Measurements from ENCODE around the gene ANO9.

Gene ANO9

GRCh38 chr11:380491-380890, 61.3 kb downstream of the ANO9 start:
- DNase-seq = no peak

GRCh38 chr11:380095-380480, 61.7 kb downstream of the ANO9 start:
- DNase-seq = no peak

GRCh38 chr11:379205-380094, 62.4 kb downstream of the ANO9 start:
- DNase-seq = no peak

GRCh38 chr11:377883-378500, 63.8 kb downstream of the ANO9 start:
- no peak for DNase-seq

- DNase-seq = no peak
Measured at GRCh38 chr11:377174-377865, 64.5 kb downstream of the ANO9 start.

GRCh38 chr11:376531-377173, 65.2 kb downstream of the ANO9 start:
- no peak for DNase-seq

GRCh38 chr11:375065-376025, 66.5 kb downstream of the ANO9 start:
- no peak for DNase-seq

- DNase-seq = no peak
Measured at GRCh38 chr11:373716-374551, 67.9 kb downstream of the ANO9 start.

GRCh38 chr11:372809-373715, 68.7 kb downstream of the ANO9 start:
- DNase-seq = no peak

GRCh38 chr11:371716-372590, 69.9 kb downstream of the ANO9 start:
- no peak for DNase-seq

- DNase-seq = no peak
Measured at GRCh38 chr11:371051-371450, 70.8 kb downstream of the ANO9 start.

GRCh38 chr11:370070-370941, 71.5 kb downstream of the ANO9 start:
- DNase-seq = no peak

GRCh38 chr11:369336-370018, 72.3 kb downstream of the ANO9 start, which contains the start of gene B4GALNT4:
Gene B4GALNT4, plus strand, starts transcription at chr11:369499. Its CDS starts 305 bp downstream, at chr11:369804.
- no peak for DNase-seq

GRCh38 chr11:368414-369335, 73.1 kb downstream of the ANO9 start:
- no peak for DNase-seq

- no peak for DNase-seq
Measured at GRCh38 chr11:367956-368413, 73.8 kb downstream of the ANO9 start.
